Activated CD4-positive, alpha-beta T cell treated with anti-CD3 and anti-CD28 coated beads, Interleukin-10, Interleukin-2, amounts not matched to agents 100 ng/mL and 50 ng/mL, durations not matched to agents 16 hours and 8 hours (primary cell): Measurements from ENCODE around the gene KL.

Source experiments
- DNase-seq: peaks from one replicate; pipeline ENCODE4 v3.0.0-alpha.2; 2020

The KL gene

GRCh38 chr13:33087091-33087490 lies 70.9 kb downstream of the KL start:
- DNase-seq: no peak

GRCh38 chr13:33087790-33088189 lies 71.6 kb downstream of the KL start:
- DNase-seq: no peak

- no peak for DNase-seq
Observed at GRCh38 chr13:33089311-33089710, 73.1 kb downstream of the KL start.

GRCh38 chr13:33090755-33091414 lies 74.7 kb downstream of the KL start:
- DNase-seq: no peak

GRCh38 chr13:33091415-33091774 lies 75.2 kb downstream of the KL start:
- DNase-seq: no peak

- no peak for DNase-seq
Observed at GRCh38 chr13:33092073-33092987, 76.1 kb downstream of the KL start.

- no peak for DNase-seq
Observed at GRCh38 chr13:33096886-33097605, 80.8 kb downstream of the KL start.

GRCh38 chr13:33099860-33100259 lies 83.6 kb downstream of the KL start:
- no peak for DNase-seq

GRCh38 chr13:33100886-33101285 lies 84.7 kb downstream of the KL start:
- DNase-seq: no peak

GRCh38 chr13:33101835-33102234 lies 85.6 kb downstream of the KL start:
- no peak for DNase-seq

- DNase-seq: no peak
Observed at GRCh38 chr13:33103457-33103856, 87.2 kb downstream of the KL start.

GRCh38 chr13:33105387-33106005 lies 89.3 kb downstream of the KL start:
- DNase-seq: no peak

GRCh38 chr13:33106656-33107360 lies 90.6 kb downstream of the KL start:
- DNase-seq: no peak

- no peak for DNase-seq
Observed at GRCh38 chr13:33107361-33107760, 91.1 kb downstream of the KL start.

- no peak for DNase-seq
Observed at GRCh38 chr13:33108620-33109019, 92.4 kb downstream of the KL start.

GRCh38 chr13:33109271-33109697 lies 93.1 kb downstream of the KL start:
- DNase-seq: no peak

GRCh38 chr13:33109801-33110200 lies 93.6 kb downstream of the KL start:
- DNase-seq: no peak

- DNase-seq: no peak
Observed at GRCh38 chr13:33110386-33110712, 94.1 kb downstream of the KL start.

- no peak for DNase-seq
Observed at GRCh38 chr13:33110713-33111413, 94.6 kb downstream of the KL start.

- no peak for DNase-seq
Observed at GRCh38 chr13:33111414-33112110, 95.3 kb downstream of the KL start.

GRCh38 chr13:33112766-33113165 lies 96.5 kb downstream of the KL start:
- DNase-seq: no peak
